Body of pancreas (tissue), 4 donors: ENCODE measurements around the gene UST.

Experiments used
- POLR2A ChIP-seq, 3 donors: fragments of 450-650 bp; IDR thresholded peaks; one replicate each; pipeline ENCODE4 v1.6.1; 2016; ENCODE audit warnings: antibody characterized with exemption in 3 of 3, mild to moderate bottlenecking in 2 of 3
- TF ChIP-seq, protein P1 (sequence below), 7 experiments: fragments of 450-650 bp in 4 of 7; fragments of 200-600 bp in 3 of 7; sonication (generic) in 3 of 7; IDR thresholded peaks; one replicate each; pipeline ENCODE4 v1.5.1; 2016 to 2019; ENCODE audit warnings: antibody characterized with exemption in 7 of 7

DNA sequence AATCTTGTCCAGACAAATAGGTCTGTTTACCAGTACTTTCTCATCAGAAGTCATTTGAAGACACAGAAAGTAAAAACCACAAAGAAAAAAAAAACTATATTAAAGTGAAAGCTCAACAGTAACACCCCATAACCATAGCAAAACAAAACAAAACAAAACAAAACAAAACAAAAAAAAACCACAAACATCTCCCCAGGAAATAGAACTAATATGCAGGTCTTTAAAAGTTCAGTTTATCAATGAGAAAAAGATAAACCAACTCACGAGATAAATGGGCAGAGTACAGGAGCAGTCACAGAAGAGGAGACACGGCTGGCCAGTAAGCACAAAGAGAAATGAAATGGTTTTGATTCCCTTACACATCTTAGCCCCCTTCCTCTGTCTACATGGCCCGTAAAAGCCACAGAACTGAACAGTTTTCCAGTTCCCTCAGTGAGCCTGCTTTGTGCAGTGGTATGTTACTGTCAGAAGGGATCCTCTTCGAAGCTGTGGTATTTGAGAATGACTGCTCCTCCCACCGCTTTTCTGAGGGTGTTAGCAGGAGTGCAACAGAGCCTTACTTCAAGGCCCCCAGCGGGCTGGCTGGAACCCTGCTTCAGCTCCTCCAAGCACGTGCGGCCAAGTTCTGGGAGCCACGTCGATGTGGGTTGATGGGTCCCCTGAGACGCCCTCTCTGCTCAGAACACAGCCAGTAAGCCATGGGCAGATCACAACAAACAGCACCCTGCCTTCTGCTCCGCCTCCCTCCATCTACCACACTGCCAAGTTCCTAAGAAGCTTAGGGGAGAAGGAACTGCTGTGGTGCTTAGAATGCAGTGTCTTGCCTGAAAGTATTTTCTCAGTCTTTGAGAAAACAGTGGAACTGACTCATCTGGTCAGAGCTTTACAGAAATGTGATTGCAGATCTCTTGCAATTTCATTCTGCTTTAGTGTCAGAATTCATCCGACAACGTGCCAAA lies 14.0 kb downstream of the UST start:
- TF ChIP-seq, protein P1, sequence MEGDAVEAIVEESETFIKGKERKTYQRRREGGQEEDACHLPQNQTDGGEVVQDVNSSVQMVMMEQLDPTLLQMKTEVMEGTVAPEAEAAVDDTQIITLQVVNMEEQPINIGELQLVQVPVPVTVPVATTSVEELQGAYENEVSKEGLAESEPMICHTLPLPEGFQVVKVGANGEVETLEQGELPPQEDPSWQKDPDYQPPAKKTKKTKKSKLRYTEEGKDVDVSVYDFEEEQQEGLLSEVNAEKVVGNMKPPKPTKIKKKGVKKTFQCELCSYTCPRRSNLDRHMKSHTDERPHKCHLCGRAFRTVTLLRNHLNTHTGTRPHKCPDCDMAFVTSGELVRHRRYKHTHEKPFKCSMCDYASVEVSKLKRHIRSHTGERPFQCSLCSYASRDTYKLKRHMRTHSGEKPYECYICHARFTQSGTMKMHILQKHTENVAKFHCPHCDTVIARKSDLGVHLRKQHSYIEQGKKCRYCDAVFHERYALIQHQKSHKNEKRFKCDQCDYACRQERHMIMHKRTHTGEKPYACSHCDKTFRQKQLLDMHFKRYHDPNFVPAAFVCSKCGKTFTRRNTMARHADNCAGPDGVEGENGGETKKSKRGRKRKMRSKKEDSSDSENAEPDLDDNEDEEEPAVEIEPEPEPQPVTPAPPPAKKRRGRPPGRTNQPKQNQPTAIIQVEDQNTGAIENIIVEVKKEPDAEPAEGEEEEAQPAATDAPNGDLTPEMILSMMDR (IDR thresholded peaks at IDR 0.05), result no peak
- no peak for TF ChIP-seq POLR2A (IDR thresholded peaks at IDR 0.05)
